ENCODE results near the gene ZNF593OS.

The ZNF593OS gene

GRCh38 chr1:26188477-26188876, 16.8 kb upstream of the ZNF593OS start:
- POLR2A ChIA-PET (ENCODE audit: low non-redundant PET), result no interaction called here
- no peak overlapping the region for H3K27ac ChIP-seq
- DNase-seq (ENCODE audit: low spot score), result no peak
- TF ChIP-seq CTCF (conservative IDR thresholded peaks at IDR 0.05; ENCODE audit: low read depth), result no peak
- CTCF ChIA-PET, result interaction anchor here (1.6 kb wide), 1 partner anchor 19 kb away, joined by 4 read pairs; the partner anchor contains the start of gene ZNF593

GRCh38 chr1:26187882-26188281, 16.2 kb upstream of the ZNF593OS start:
- ChIA-PET CTCF (interaction anchor here (1.6 kb wide), 1 partner anchor 18 kb away, joined by 4 read pairs; the partner anchor contains the start of gene ZNF593), POLR2A (ENCODE audit: low non-redundant PET) (no interaction called here)
- TF ChIP-seq CTCF (conservative IDR thresholded peaks at IDR 0.05; ENCODE audit: low read depth), result no peak
- H3K27ac ChIP-seq, result no peak overlapping the region
- DNase-seq (ENCODE audit: low spot score), result no peak

GRCh38 chr1:26184883-26185282, 13.3 kb upstream of the ZNF593OS start:
- TF ChIP-seq CTCF (conservative IDR thresholded peaks at IDR 0.05; ENCODE audit: low read depth), result no peak
- ChIA-PET POLR2A (ENCODE audit: low non-redundant PET) (no interaction called here), CTCF (interaction anchor here (0.6 to 1.0 kb wide), 2 partner anchors 49 to 236 kb away, joined by 5 to 6 read pairs; partner anchors contain the start of gene CEP85)

GRCh38 chr1:26184086-26184485, 12.5 kb upstream of the ZNF593OS start:
- TF ChIP-seq CTCF (conservative IDR thresholded peaks at IDR 0.05; ENCODE audit: low read depth), result no peak
- ChIA-PET CTCF (interaction anchor here (1.0 kb wide), 1 partner anchor 50 kb away, joined by 5 read pairs; the partner anchor contains the start of gene CEP85), POLR2A (ENCODE audit: low non-redundant PET) (no interaction called here)
- no peak overlapping the region for H3K27ac ChIP-seq
- no peak for DNase-seq (ENCODE audit: low spot score)

More at GRCh38 chr1:26184883-26185282, 13.3 kb upstream of the ZNF593OS start:
- H3K27ac ChIP-seq, result no peak overlapping the region
- DNase-seq (ENCODE audit: low spot score), result no peak

GRCh38 chr1:26182383-26182696, 10.7 kb upstream of the ZNF593OS start:
- no peak for DNase-seq (ENCODE audit: low spot score)
- TF ChIP-seq CTCF (conservative IDR thresholded peaks at IDR 0.05; ENCODE audit: low read depth), result no peak
- peak overlapping the region; percentile 55 for H3K27ac ChIP-seq
- POLR2A ChIA-PET (ENCODE audit: low non-redundant PET), result no interaction called here
- CTCF ChIA-PET, result no interaction called here

GRCh38 chr1:26181586-26182382, 10.2 kb upstream of the ZNF593OS start:
- H3K27ac ChIP-seq, result peak overlapping the region; percentile 55
- no peak for TF ChIP-seq CTCF (conservative IDR thresholded peaks at IDR 0.05; ENCODE audit: low read depth)
- DNase-seq (ENCODE audit: low spot score), result peak; percentile 90
- ChIA-PET POLR2A (ENCODE audit: low non-redundant PET) (no interaction called here), CTCF (interaction anchor here (1.6 kb wide), 1 partner anchor 12 kb away, joined by 7 read pairs; the partner anchor contains the start of gene ZNF593)

Data from RWPE1 (cell line).